Progenitor cell of endocrine pancreas (in vitro differentiated cells): ENCODE results near the gene AAMDC. TPM values are rescaled to one million over a fixed set of nuclear protein-coding genes. Genes with fewer than 3 reads are reported as not detected.

Source experiments
- DNase-seq: peaks from one replicate; pipeline ENCODE4 v3.0.0; 2021; ENCODE audit warnings: low spot score; ENCODE audit not compliant: unreplicated experiment
- H3K27ac Mint-ChIP-seq: 2 replicates; pipeline ENCODE4 v1.8.0; 2021; ENCODE audit warnings: mild to moderate bottlenecking, moderate library complexity, mixed read lengths
- H3K27me3 Mint-ChIP-seq: 2 replicates; pipeline ENCODE4 v1.8.0; 2021; ENCODE audit warnings: mixed read lengths
- H3K36me3 Mint-ChIP-seq: 2 replicates; pipeline ENCODE4 v1.8.0; 2022; ENCODE audit warnings: mixed read lengths; ENCODE audit not compliant: insufficient read depth
- H3K4me1 Mint-ChIP-seq: 2 replicates; pipeline ENCODE4 v1.8.0; 2021; ENCODE audit warnings: low read depth, mixed read lengths
- H3K4me3 Mint-ChIP-seq: 2 replicates; pipeline ENCODE4 v1.8.0; 2021; ENCODE audit warnings: low read depth, mild to moderate bottlenecking, moderate library complexity, mixed read lengths
- H3K9me3 Mint-ChIP-seq: 2 replicates; pipeline ENCODE4 v1.8.0; 2021; ENCODE audit warnings: low read depth, mixed read lengths
- total RNA-seq: library from RNA; stranded (reverse); gene quantifications from 2 replicates; pipeline ENCODE4 v1.2.1, GENCODE V29; 2021
- TF ChIP-seq, protein P1 (sequence below): fragments of 200-600 bp; sonication (generic); IDR thresholded peaks from one replicate; pipeline ENCODE4 v1.5.0; 2021; ENCODE audit warnings: antibody characterized with exemption, mild to moderate bottlenecking; ENCODE audit not compliant: unreplicated experiment

AAMDC gene
- total RNA-seq, 1 donor from 2014 or later, result 20.4 TPM

DNA sequence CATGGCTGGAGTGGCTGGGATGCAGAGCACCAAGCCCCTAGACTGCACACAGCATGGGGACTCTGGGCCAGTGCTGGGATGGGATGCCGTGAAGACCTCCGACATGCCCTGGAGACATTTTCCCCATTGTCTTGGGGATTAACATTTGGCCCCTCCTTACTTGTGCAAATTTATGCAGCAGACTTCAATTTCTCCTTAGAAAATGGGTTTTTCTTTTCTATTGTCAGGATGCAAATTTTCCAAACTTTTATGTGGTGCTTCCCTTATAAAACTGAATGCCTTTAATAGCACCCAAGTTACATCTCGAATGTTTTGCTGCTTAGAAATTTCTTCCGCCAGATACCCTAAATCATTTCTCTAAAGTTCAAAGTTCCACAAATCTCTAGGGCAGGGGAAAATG is 29.6 kb upstream of the AAMDC start:
- Mint-ChIP-seq H3K36me3 (peaks cover 42% of the 10 kb centered on the region), H3K27me3 (no peaks in the 10 kb centered on the region), H3K4me3 (no peak overlapping the region), H3K27ac (no peak overlapping the region), H3K9me3 (peaks cover 31% of the 10 kb centered on the region), H3K4me1 (peaks cover 4% of the 10 kb centered on the region)
- no peak for DNase-seq
- TF ChIP-seq, protein P1, sequence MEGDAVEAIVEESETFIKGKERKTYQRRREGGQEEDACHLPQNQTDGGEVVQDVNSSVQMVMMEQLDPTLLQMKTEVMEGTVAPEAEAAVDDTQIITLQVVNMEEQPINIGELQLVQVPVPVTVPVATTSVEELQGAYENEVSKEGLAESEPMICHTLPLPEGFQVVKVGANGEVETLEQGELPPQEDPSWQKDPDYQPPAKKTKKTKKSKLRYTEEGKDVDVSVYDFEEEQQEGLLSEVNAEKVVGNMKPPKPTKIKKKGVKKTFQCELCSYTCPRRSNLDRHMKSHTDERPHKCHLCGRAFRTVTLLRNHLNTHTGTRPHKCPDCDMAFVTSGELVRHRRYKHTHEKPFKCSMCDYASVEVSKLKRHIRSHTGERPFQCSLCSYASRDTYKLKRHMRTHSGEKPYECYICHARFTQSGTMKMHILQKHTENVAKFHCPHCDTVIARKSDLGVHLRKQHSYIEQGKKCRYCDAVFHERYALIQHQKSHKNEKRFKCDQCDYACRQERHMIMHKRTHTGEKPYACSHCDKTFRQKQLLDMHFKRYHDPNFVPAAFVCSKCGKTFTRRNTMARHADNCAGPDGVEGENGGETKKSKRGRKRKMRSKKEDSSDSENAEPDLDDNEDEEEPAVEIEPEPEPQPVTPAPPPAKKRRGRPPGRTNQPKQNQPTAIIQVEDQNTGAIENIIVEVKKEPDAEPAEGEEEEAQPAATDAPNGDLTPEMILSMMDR, result no peak

DNA sequence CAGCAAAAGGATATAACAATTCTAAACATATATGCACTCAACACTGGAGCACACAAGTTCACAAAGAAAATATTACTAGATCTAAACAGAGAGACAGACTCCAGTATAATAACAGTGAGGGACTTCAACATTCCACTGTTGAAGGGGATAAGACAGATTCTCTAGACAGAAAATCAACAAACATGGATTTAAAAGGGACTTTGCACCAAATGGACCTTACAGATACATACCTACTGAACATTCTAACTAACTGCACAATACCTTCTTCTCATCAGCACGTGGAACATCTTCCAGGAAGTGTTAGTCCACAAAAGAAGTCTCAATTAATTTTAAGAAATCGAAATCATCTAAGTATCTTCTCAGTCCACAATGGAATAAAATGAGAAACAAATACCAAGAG is 27.0 kb upstream of the AAMDC start:
- Mint-ChIP-seq H3K4me3 (no peak overlapping the region), H3K9me3 (peaks cover 34% of the 10 kb centered on the region), H3K27ac (no peak overlapping the region), H3K36me3 (peaks cover 51% of the 10 kb centered on the region), H3K4me1 (peaks cover under 1% of the 10 kb centered on the region), H3K27me3 (no peaks in the 10 kb centered on the region)
- TF ChIP-seq, protein P1, result no peak
- no peak for DNase-seq

- Mint-ChIP-seq H3K27me3 (no peaks in the 10 kb centered on the region), H3K27ac (no peak overlapping the region), H3K9me3 (peaks cover 9% of the 10 kb centered on the region), H3K36me3 (peaks cover 18% of the 10 kb centered on the region), H3K4me3 (no peak overlapping the region), H3K4me1 (no peaks in the 10 kb centered on the region)
- DNase-seq, result no peak
- TF ChIP-seq, protein P1, result no peak
Observed at GRCh38 chr11:77799338-77799737, 21.6 kb upstream of the AAMDC start.

- TF ChIP-seq, protein P1, result no peak
- H3K4me1 Mint-ChIP-seq, result no peaks in the 10 kb centered on the region
- no peaks in the 10 kb centered on the region for H3K27me3 Mint-ChIP-seq
- H3K27ac Mint-ChIP-seq, result no peak overlapping the region
- H3K36me3 Mint-ChIP-seq, result peaks cover 10% of the 10 kb centered on the region
- H3K4me3 Mint-ChIP-seq, result no peak overlapping the region
- DNase-seq, result no peak
- H3K9me3 Mint-ChIP-seq, result peaks cover 3% of the 10 kb centered on the region
Observed at GRCh38 chr11:77800449-77800848, 20.5 kb upstream of the AAMDC start.

GRCh38 chr11:77801477-77801876 is 19.5 kb upstream of the AAMDC start:
- peaks cover 3% of the 10 kb centered on the region for H3K9me3 Mint-ChIP-seq
- no peak overlapping the region for H3K4me3 Mint-ChIP-seq
- TF ChIP-seq, protein P1, result no peak
- DNase-seq, result no peak
- no peaks in the 10 kb centered on the region for H3K4me1 Mint-ChIP-seq
- H3K27me3 Mint-ChIP-seq, result no peaks in the 10 kb centered on the region
- peaks cover 10% of the 10 kb centered on the region for H3K36me3 Mint-ChIP-seq
- H3K27ac Mint-ChIP-seq, result peak overlapping the region; percentile 18
